GM12891 (cell line): ENCODE results near the gene SPX. TPM values are rescaled to one million over a fixed set of nuclear protein-coding genes. Genes with fewer than 3 reads are reported as not detected.

Experiments used
- DNase-seq: peaks from one replicate; pipeline ENCODE4 v3.0.0; 2011; ENCODE audit warnings: low spot score; ENCODE audit not compliant: insufficient read length
- FAIRE-seq: peaks from 2 replicates; lab custom pipeline; 2011; peaks lifted over from hg19 to GRCh38; lab: Jason Lieb, UNC
- PAX5 ChIP-seq: IDR thresholded peaks from 2 replicates; pipeline ENCODE4 v1.6.1; 2011; ENCODE audit warnings: low read length, moderate library complexity, mild to moderate bottlenecking; ENCODE audit not compliant: insufficient read depth, severe bottlenecking
- POLR2A ChIP-seq: IDR thresholded peaks from 2 replicates; pipeline ENCODE4 v1.6.1; 2011; ENCODE audit warnings: low read depth, low read length, control low read depth
- POLR2AphosphoS5 ChIP-seq: IDR thresholded peaks from 2 replicates; pipeline ENCODE4 v1.6.1; 2011; ENCODE audit warnings: low read depth, low read length, control low read depth
- POU2F2 ChIP-seq: IDR thresholded peaks from 2 replicates; pipeline ENCODE4 v1.6.1; 2011; ENCODE audit warnings: low read depth, mild to moderate bottlenecking, control low read depth, low read length, moderate library complexity
- SPI1 ChIP-seq: IDR thresholded peaks from 2 replicates; pipeline ENCODE4 v1.6.1; 2011; ENCODE audit warnings: low read depth, low read length, control low read depth
- TAF1 ChIP-seq: IDR thresholded peaks from 2 replicates; pipeline ENCODE4 v1.6.1; 2011; ENCODE audit warnings: low read depth, low read length, control low read depth
- polyA plus RNA-seq: library from polyadenylated mRNA; unstranded; fragments of >200 nt; gene quantifications from one replicate; pipeline ENCODE4 v1.2.1, GENCODE V29; 2012; ENCODE audit warnings: low read depth, missing spikeins, inconsistent platforms; ENCODE audit not compliant: missing spikeins

The SPX gene, protein sequence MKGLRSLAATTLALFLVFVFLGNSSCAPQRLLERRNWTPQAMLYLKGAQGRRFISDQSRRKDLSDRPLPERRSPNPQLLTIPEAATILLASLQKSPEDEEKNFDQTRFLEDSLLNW
- not detected for polyA plus RNA-seq

DNA sequence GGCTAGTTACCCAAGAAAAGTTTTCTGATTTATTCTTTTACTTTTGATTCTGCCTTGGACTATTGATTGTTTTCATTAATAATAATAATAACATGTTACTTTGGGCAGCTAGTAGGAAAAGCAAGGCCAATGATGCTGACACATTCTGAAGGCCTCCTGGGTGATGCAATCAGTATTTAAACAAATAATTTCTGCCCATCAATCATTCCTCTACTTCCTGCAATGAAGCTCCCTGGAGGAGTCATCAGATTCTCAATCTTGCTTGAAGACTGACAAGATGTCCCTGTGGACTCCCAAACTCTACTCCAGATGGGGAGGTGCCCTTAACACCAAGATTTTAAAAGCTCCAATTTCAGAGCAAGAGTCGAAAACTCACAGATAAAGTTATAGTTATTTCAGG lies at the start of gene SPX:
TSS of gene SPX (plus strand) at position 244 of the 400 bp plus-strand sequence. CDS start 177 bp downstream, outside the sequence.
- TF ChIP-seq POLR2A (no peak), POLR2AphosphoS5 (no peak), TAF1 (no peak), PAX5 (no peak), SPI1 (no peak)
- FAIRE-seq (no peak), DNase-seq (no peak)

DNA sequence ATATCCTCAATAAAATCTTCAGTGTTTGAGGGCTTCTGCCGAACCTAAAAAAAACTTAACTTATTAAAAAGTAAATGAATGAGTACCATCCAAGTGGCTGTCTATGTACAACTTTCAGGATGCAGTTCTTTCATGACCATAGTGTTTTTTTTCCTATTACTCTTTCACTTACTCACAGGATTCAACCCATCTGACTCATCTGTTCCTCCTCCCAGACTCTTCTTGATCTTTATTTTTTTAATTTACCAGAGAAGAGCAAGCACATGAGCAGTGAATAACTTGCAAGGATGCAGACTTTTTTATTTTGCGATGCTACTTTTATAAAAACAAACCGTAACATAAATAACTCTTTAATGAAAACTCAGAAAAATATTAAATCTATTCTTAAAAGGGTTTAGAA lies 49.1 kb upstream of the SPX start:
- FAIRE-seq (no peak), DNase-seq (no peak)
- TF ChIP-seq POLR2AphosphoS5 (no peak), TAF1 (no peak), SPI1 (no peak), PAX5 (no peak), POU2F2 (no peak), POLR2A (no peak)

DNA sequence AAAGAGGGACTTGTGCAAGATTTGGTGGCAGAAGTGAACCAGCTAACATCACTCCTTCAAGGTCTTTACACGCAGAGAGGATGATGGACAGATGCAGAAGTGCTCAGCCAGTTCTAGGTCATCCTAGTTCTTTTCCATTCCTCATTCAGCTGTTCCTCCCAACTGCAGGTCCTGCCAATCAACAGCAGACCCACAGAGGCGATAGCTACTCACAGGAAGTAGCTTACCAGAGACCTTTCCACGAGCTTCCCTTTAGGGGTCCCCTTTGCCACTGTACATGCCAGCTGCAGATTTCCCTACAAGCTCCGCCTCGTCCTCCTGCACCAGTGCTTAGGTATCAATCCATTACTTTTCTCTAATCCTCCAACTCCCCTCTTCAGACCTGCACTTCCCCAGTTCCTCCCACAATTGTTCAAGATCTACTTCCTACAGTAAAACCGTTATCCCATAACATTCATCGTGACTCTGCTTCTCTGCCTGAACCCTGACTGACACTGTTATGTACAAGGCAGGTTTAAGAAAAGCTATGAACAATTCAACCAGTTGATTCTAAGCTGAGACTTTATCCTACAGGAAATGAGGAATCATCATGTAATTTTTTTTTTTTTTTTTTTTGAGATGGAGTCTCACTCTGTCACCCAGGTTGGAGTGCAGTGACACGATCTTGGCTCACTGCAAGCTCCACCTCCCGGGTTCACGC lies 47.2 kb upstream of the SPX start:
- DNase-seq (no peak), FAIRE-seq (no peak)
- TF ChIP-seq PAX5 (no peak), POLR2AphosphoS5 (no peak), POU2F2 (no peak), POLR2A (no peak), TAF1 (no peak), SPI1 (no peak)

DNA sequence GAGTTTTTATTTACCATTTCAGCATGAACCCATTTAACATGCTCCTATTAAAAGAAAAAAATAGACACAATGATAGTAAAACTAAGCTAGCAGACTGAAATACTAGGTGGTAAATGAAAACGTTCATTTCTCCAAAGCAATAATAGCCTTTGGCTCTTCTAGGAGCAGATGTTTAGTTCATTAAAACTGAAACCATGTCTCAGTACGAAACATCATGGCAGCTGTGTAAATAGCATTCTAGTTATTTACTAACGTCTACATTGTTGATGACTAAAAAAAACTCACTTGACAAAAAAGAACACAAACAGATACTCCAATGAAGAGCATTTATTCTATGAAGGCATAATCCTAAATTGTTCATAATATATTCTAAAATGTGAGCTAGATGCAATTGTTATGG lies 42.6 kb upstream of the SPX start:
- TF ChIP-seq POU2F2, result no peak
- TF ChIP-seq TAF1, result no peak
- DNase-seq (no peak), FAIRE-seq (no peak)

DNA sequence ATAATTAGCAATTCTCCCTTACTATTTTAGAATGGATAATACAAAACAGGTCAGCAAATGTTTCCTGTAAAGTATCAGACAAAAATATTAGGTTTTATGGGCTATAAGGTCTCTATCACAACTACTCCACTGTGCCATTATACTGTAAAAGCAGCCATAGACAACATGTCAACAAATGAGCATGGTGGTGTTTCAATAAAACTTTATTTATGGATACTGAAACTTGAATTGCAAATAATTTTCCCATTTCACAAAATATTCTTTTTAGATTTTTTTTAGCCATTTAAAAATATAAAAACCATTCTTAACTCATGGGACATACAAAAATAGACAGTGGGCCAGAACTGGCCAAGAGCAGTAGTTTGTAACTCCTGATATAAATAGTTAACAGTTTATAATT lies 40.1 kb upstream of the SPX start:
- TF ChIP-seq PAX5 (no peak), POLR2A (no peak)
- DNase-seq, result no peak
- no peak for FAIRE-seq

DNA sequence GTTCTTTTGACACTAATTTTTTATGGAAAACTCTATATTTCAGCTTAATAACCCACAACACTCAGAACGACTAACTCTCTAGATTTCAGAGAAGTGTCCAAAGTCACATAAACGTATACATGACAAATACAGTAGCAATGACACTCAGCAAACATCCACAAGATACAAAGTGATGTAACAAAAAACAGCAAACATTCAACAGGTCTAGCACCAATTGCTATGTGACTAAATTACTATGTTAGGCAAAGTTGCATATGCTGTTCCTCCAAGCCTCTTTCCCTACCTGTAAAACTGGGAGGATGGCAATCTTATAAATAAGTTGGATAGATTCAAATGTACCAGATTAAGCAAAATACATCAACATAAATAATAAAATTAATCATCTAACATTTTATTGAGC lies 26.3 kb upstream of the SPX start:
- no peak for DNase-seq
- TF ChIP-seq POLR2A, result no peak
- no peak for TF ChIP-seq SPI1
- no peak for TF ChIP-seq POU2F2
- TF ChIP-seq PAX5, result no peak
- TF ChIP-seq TAF1, result no peak
- no peak for TF ChIP-seq POLR2AphosphoS5
- no peak for FAIRE-seq

DNA sequence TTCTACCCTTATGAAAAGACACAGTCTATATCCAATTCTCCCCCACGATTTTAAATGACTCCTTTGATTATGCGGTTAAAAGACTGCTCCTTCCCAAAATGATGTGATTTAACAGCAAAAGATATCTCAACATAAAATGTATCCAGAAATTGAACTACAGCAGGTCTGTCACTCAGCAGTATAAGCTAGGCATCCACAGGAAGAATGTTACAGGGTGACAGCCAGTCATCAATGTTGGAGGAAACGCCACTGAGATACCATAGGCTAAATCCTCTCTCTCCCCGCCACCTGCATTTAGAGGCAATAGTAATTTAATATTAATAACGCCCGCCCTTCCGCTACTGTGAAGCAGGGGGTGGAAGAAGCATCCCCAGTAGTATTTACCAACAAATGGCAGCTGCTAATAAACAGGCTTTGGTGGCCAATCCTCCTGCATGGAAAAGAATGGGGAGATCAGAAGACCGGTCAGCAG lies 25.3 kb upstream of the SPX start:
- FAIRE-seq (no peak), DNase-seq (no peak)
- TF ChIP-seq PAX5, result no peak
- no peak for TF ChIP-seq SPI1
- TF ChIP-seq POU2F2, result no peak
- TF ChIP-seq POLR2A, result no peak
- TF ChIP-seq TAF1, result no peak
- TF ChIP-seq POLR2AphosphoS5, result no peak

DNA sequence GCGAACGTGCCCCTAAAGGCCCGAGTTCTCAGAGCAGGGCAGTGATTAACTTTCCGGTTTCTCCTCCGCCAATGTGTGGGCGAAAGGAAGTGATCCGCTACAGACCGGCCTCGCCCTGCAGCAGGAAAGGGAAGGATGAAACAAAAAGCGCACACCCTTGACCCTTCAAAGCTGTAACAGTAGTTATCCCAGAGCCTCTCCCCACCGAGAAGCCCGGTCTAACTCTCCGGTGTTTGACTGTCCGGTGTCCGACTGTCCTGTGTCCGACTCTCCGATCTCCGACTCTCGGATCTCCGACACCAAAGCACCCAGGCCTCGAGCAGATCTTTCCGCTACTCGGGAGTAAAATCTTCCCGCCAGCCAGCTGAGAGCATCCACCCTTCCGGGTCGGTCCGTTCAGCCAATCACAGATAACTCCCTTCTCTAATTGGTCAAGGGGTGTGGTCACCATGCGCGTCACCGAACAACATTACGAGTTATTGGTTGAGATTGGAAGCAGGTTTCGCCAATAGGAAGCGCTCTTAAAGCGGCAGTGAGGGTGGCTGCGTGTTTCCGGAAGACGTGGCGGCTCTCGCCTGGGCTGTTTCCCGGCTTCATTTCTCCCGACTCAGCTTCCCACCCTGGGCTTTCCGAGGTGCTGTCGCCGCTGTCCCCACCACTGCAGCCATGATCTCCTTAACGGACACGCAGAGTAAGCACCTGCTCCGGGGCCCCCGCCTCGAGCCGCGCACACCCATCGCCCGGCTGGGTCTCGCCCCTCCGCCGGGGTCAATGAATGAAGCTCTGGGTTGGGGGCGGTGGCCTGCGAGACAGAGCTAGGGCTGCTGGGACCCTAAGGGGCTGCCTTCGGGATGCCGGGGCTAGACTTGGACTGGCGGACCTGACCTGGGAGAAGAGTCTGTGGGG lies 24.6 kb upstream of the SPX start, which contains the start of the genes GOLT1B and RECQL:
TSS of gene GOLT1B (plus strand) at position 532 of the 906 bp plus-strand sequence. CDS start at position 667, 135 bp downstream.
TSS of gene RECQL (minus strand) at position 378 of the 906 bp plus-strand sequence. CDS start 2,065 bp downstream, outside the sequence.
- DNase-seq (peak; percentile 56), FAIRE-seq (peak; percentile 98)
- peak; percentile 73 for TF ChIP-seq TAF1
- peak; percentile 87 for TF ChIP-seq POLR2AphosphoS5
- TF ChIP-seq SPI1, result peak; percentile 68
- TF ChIP-seq POLR2A, result peak; percentile 94
- TF ChIP-seq POU2F2, result no peak
- no peak for TF ChIP-seq PAX5

DNA sequence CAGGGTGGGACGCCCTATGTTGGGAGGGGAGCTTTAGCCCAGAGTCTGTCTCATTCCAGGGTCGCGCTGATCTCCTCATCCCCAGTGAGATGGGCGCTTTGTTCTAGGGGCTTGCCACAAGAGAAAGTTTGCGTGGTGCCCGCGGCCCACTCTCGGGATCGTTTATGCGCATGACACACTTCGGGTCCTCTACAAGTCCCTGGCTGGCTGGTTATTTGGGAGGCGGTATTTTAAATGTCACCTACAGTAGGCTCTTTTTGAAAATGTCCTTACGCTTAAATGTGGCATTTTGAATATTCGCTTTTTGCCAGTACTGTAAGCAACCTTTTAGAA lies 24.0 kb upstream of the SPX start:
- DNase-seq, result no peak
- no peak for TF ChIP-seq SPI1

DNA sequence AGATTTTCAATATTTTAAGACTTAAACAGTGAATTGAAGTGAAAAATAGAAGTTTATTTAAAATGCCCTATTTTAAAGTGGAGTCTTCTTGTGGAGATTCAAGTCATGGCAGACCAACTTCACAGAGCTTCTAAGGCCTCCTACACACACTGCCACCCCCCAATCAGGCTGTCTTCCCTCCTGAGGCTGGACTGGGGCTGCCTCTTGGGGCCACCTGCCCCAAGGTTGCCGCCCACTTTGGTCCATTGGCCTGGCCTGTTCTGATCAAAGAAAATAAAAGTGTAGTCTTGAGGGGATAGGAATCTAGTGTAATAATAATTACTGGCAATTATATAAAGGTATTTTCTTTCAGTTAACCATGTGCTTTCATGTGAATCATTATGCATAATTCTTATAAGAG lies 23.2 kb upstream of the SPX start:
- DNase-seq, result no peak
- TF ChIP-seq POU2F2 (no peak), TAF1 (no peak), SPI1 (no peak), POLR2A (no peak), POLR2AphosphoS5 (no peak), PAX5 (no peak)
- FAIRE-seq, result no peak

More for the DNA sequence above, 24.0 kb upstream of the SPX start:
- FAIRE-seq, result no peak
